Measurements from ENCODE around the gene HOXD1.

Gene HOXD1

DNA sequence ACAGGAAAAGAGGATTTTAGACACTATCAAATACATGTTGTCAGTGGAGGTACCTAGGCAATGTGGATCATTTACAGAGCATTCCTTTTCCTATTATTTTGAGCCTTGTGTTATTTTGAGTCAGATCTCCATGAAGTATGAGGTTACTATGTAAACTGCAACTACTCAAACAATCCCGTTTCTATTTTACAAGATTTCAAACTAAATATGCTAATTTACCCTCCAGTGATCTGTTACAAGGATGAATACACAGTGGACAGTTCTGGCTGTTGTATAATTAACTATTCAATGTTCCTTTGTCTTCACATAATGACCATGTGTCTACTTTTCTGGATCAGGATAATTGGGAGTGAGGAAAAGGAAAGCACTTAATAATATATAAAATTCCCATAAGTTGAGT is 4.6 kb downstream of the HOXD1 start:
- H3K36me3 ChIP-seq (ENCODE audit: insufficient read depth, low read length) = no peaks in the 10 kb centered on the region
- no peaks in the 10 kb centered on the region for H3K9me3 ChIP-seq (ENCODE audit: insufficient read depth, low read depth, low read length)
- no peak overlapping the region for H3K27ac ChIP-seq (ENCODE audit: low read depth, low read length)
- H3K9ac ChIP-seq (ENCODE audit: low read depth, low read length) = no peak overlapping the region
- H3K4me1 ChIP-seq (ENCODE audit: insufficient read depth, low read length) = peaks cover 25% of the 10 kb centered on the region
- no peak overlapping the region for H3K4me3 ChIP-seq (ENCODE audit: low read length)
- no CpG with 5 or more reads among the region's 1 CpG for WGBS
- peaks cover 95% of the 10 kb centered on the region for H3K27me3 ChIP-seq (ENCODE audit: insufficient read depth, low read length)

DNA sequence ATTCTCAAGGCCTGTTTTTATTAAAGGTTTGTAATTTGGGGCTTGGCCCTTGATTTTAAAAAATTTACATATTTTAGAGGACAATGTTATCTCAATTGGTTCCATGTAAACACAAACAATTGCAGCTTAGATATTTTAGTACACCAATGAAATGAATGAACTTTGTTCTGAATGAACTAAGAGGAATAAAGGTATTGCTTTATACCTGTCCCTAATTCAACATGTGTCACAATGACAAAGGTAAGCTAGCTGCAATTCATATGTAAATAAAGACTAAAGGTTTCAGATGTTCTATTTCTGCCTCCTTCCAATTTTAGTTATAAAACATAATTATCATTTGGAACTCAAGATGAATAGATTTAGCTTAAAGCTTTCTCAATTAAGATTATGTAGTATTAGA is 11.4 kb downstream of the HOXD1 start:
- no peak overlapping the region for H3K27ac ChIP-seq (ENCODE audit: low read depth, low read length)
- no peaks in the 10 kb centered on the region for H3K36me3 ChIP-seq (ENCODE audit: insufficient read depth, low read length)
- no peak overlapping the region for H3K9ac ChIP-seq (ENCODE audit: low read depth, low read length)
- H3K4me1 ChIP-seq (ENCODE audit: insufficient read depth, low read length) = no peaks in the 10 kb centered on the region
- peaks cover 52% of the 10 kb centered on the region for H3K27me3 ChIP-seq (ENCODE audit: insufficient read depth, low read length)
- no peak overlapping the region for H3K4me3 ChIP-seq (ENCODE audit: low read length)
- no peaks in the 10 kb centered on the region for H3K9me3 ChIP-seq (ENCODE audit: insufficient read depth, low read depth, low read length)

DNA sequence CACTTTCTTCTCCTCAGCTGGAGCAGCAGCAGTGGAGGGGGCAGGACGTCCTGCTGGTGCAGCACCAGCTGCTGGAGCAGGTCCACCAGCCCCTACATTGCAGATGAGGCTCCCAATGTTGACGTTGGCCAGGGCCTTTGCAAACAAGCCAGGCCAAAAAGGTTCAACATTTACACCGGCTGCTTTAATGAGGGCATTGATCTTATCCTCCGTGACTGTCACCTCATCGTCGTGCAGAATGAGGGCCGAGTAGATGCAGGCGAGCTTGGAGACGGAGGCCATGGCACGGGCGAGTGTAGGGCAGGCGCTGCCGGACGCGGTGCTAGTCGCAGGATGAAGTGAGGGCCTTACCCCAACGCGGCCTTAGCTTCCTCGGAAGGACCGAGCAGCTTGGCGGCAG is 12.5 kb downstream of the HOXD1 start:
- Histone ChIP-seq H3K36me3 (ENCODE audit: insufficient read depth, low read length) (no peaks in the 10 kb centered on the region), H3K27me3 (ENCODE audit: insufficient read depth, low read length) (peaks cover 47% of the 10 kb centered on the region), H3K4me3 (ENCODE audit: low read length) (no peak overlapping the region), H3K4me1 (ENCODE audit: insufficient read depth, low read length) (no peaks in the 10 kb centered on the region), H3K27ac (ENCODE audit: low read depth, low read length) (no peak overlapping the region), H3K9ac (ENCODE audit: low read depth, low read length) (no peak overlapping the region), H3K9me3 (ENCODE audit: insufficient read depth, low read depth, low read length) (no peaks in the 10 kb centered on the region)
- 90% methylated on average over 21 of the region's 21 CpGs for WGBS

DNA sequence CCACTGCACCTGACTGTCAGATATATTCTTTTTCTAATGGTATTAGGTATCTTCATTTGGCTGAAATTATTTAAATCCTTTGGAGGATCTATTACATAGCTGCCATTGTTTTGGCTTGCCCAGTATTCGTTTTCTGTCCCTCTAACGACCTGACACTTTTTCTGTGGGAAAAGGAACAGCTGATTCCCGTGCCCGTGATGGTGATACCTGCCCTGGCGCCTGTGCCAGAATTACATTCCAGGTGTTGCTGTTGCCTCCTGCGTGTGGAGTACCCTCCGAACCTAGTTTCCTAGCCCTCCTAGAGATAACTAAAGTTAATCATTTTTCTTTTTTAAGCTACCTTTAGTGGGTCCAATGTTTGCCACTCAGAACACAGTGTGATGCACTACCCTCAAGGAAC is 14.0 kb downstream of the HOXD1 start:
- no peaks in the 10 kb centered on the region for H3K4me1 ChIP-seq (ENCODE audit: insufficient read depth, low read length)
- no peaks in the 10 kb centered on the region for H3K36me3 ChIP-seq (ENCODE audit: insufficient read depth, low read length)
- H3K27me3 ChIP-seq (ENCODE audit: insufficient read depth, low read length) = peaks cover 35% of the 10 kb centered on the region
- no peak overlapping the region for H3K4me3 ChIP-seq (ENCODE audit: low read length)
- H3K9ac ChIP-seq (ENCODE audit: low read depth, low read length) = no peak overlapping the region
- no peak overlapping the region for H3K27ac ChIP-seq (ENCODE audit: low read depth, low read length)
- 89% methylated on average over 7 of the region's 7 CpGs for WGBS
- H3K9me3 ChIP-seq (ENCODE audit: insufficient read depth, low read depth, low read length) = no peaks in the 10 kb centered on the region

DNA sequence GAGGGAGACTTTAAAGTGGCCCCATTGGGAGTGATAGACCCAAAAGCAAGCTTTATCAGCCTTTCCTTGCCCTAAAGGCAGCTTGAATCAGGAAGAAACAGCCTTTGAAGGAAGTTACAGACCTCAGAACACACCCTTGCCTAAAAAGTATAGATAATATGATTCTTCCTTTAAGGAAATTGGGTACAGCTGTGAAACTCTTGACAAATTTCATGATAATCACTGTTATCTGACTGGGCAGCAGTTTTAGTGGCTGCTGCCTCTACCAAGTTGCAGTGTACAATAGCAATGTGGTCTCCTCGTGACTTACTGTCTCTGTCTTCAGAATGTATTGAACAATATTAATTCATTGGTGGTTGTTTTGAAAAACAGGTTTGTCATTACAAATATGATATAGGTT is 16.7 kb downstream of the HOXD1 start:
- Histone ChIP-seq H3K4me1 (ENCODE audit: insufficient read depth, low read length) (no peaks in the 10 kb centered on the region), H3K9me3 (ENCODE audit: insufficient read depth, low read depth, low read length) (no peaks in the 10 kb centered on the region), H3K27ac (ENCODE audit: low read depth, low read length) (no peak overlapping the region), H3K36me3 (ENCODE audit: insufficient read depth, low read length) (no peaks in the 10 kb centered on the region), H3K27me3 (ENCODE audit: insufficient read depth, low read length) (peaks cover 25% of the 10 kb centered on the region; the same call in 1 of the 2 replicates), H3K9ac (ENCODE audit: low read depth, low read length) (no peak overlapping the region), H3K4me3 (ENCODE audit: low read length) (no peak overlapping the region)
- 100% methylated on average over 1 of the region's 1 CpG for WGBS

DNA sequence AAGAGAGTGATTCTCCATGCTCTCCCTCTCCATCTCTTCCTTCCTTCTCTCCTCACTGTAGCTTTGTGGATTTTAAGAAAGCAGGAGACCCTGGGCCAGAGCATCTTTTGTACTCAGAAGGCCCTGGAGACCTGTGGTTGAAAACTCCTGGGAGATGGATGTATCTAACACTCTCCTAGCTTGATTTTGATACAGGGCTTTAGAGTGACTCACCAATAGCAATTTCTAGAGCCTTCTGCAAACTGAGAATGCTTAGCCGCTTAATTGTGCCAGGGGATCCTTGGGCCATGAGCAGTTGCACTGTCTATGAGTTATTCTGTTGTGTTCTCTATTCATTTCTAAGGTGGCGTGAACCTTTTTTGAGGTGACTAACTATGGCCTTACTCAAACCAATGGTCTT is 17.7 kb downstream of the HOXD1 start:
- H3K27ac ChIP-seq (ENCODE audit: low read depth, low read length) = no peak overlapping the region
- no peaks in the 10 kb centered on the region for H3K4me1 ChIP-seq (ENCODE audit: insufficient read depth, low read length)
- H3K36me3 ChIP-seq (ENCODE audit: insufficient read depth, low read length) = no peaks in the 10 kb centered on the region
- H3K9ac ChIP-seq (ENCODE audit: low read depth, low read length) = no peak overlapping the region
- 98% methylated on average over 2 of the region's 2 CpGs for WGBS
- peaks cover 20% of the 10 kb centered on the region; the same call in 1 of the 2 replicates for H3K27me3 ChIP-seq (ENCODE audit: insufficient read depth, low read length)
- no peak overlapping the region for H3K4me3 ChIP-seq (ENCODE audit: low read length)
- H3K9me3 ChIP-seq (ENCODE audit: insufficient read depth, low read depth, low read length) = no peaks in the 10 kb centered on the region

DNA sequence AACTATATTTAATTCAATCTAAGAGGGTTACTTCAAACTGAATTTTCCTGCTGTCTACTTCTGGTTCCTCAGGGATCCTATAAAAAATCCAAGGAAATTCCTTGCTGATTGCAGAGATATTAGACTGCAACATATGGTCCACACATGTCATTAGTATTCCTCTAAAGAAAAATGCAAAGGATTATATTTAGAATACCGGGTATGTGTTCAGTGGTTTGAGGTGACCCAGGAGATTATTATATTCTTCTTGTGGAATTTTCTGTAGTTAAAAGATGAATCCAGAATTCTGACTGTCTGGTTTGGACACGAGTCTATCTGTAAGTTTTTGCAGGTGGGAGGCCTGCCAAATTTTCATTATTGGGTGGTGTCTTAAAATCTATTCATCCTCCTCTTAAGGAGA is 18.2 kb downstream of the HOXD1 start:
- H3K4me1 ChIP-seq (ENCODE audit: insufficient read depth, low read length) = no peaks in the 10 kb centered on the region
- H3K36me3 ChIP-seq (ENCODE audit: insufficient read depth, low read length) = no peaks in the 10 kb centered on the region
- no peak overlapping the region for H3K9ac ChIP-seq (ENCODE audit: low read depth, low read length)
- no peaks in the 10 kb centered on the region for H3K9me3 ChIP-seq (ENCODE audit: insufficient read depth, low read depth, low read length)
- H3K27me3 ChIP-seq (ENCODE audit: insufficient read depth, low read length) = peaks cover 21% of the 10 kb centered on the region; the same call in 1 of the 2 replicates
- no peak overlapping the region for H3K27ac ChIP-seq (ENCODE audit: low read depth, low read length)
- no peak overlapping the region for H3K4me3 ChIP-seq (ENCODE audit: low read length)
- 84% methylated on average over 2 of the region's 2 CpGs for WGBS

DNA sequence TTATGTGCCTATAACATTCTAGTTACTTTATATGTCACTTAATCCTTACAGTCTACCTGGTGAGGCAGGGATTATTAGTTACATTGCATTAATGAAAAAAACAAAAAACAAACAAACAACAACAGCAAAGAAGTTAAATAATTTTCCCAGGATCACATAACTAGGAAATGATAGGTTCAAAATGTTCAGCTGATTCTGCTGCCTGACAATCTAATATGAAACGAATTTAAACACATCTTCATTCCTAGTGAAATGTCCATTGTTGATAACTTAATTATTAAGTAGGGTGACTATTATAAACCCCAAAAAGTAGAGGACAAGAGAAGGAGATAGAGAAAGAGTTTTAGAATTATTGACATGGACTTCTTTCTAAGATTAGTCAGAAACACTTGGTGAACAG is 22.6 kb downstream of the HOXD1 start:
- Histone ChIP-seq H3K9ac (ENCODE audit: low read depth, low read length) (no peak overlapping the region), H3K4me3 (ENCODE audit: low read length) (no peak overlapping the region), H3K27me3 (ENCODE audit: insufficient read depth, low read length) (0 out of 2 replicates have a peak, but pooled peaks cover 3% of the 10 kb centered on the region), H3K36me3 (ENCODE audit: insufficient read depth, low read length) (no peaks in the 10 kb centered on the region), H3K27ac (ENCODE audit: low read depth, low read length) (no peak overlapping the region), H3K4me1 (ENCODE audit: insufficient read depth, low read length) (no peaks in the 10 kb centered on the region), H3K9me3 (ENCODE audit: insufficient read depth, low read depth, low read length) (no peaks in the 10 kb centered on the region)
- no CpG with 5 or more reads among the region's 1 CpG for WGBS

DNA sequence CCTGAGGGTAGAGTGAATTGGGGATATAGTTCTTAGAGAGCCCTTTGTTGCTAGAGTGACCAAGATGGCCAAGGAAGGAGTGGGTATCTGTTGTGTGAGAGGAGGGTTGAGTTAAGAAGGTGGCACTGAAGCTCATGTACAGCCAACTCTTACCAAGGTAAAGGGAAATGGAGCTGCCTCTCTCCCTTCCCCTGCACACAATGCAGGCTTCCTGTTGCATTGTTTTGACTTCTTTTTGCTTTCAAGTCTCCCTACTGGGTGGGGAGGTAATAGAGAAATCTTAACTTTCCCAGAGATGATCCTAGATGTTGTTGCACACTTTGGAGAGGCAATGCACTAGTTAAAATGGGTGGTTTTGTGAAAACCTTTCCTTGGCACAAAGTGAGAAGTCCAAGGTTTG is 23.8 kb downstream of the HOXD1 start:
- no peak overlapping the region for H3K9ac ChIP-seq (ENCODE audit: low read depth, low read length)
- H3K36me3 ChIP-seq (ENCODE audit: insufficient read depth, low read length) = no peaks in the 10 kb centered on the region
- 0 out of 2 replicates have a peak, but pooled peaks cover 3% of the 10 kb centered on the region for H3K27me3 ChIP-seq (ENCODE audit: insufficient read depth, low read length)
- H3K4me3 ChIP-seq (ENCODE audit: low read length) = no peak overlapping the region
- H3K4me1 ChIP-seq (ENCODE audit: insufficient read depth, low read length) = no peaks in the 10 kb centered on the region
- H3K9me3 ChIP-seq (ENCODE audit: insufficient read depth, low read depth, low read length) = no peaks in the 10 kb centered on the region
- no peak overlapping the region for H3K27ac ChIP-seq (ENCODE audit: low read depth, low read length)

DNA sequence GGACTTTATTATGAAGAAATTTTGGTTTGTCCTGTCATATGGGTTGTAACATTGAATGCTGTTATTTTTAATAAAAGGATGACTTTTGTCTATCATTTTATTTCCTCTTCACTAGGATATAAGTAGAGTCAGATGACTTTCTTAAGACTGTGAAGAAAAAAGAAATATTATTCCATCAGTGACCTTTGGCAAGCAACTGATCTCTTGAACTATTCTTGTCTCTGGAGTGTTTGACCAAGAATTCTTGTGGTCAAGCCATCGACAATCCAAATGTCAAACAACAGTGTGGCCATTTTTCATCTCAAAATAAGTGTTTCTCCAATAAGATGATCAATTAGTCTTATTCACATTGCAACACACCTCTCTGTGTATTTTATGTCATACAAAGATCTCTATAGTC is 24.9 kb downstream of the HOXD1 start:
- Histone ChIP-seq H3K36me3 (ENCODE audit: insufficient read depth, low read length) (no peaks in the 10 kb centered on the region), H3K27me3 (ENCODE audit: insufficient read depth, low read length) (0 out of 2 replicates have a peak, but pooled peaks cover 3% of the 10 kb centered on the region), H3K4me1 (ENCODE audit: insufficient read depth, low read length) (no peaks in the 10 kb centered on the region), H3K27ac (ENCODE audit: low read depth, low read length) (no peak overlapping the region), H3K9me3 (ENCODE audit: insufficient read depth, low read depth, low read length) (no peaks in the 10 kb centered on the region), H3K4me3 (ENCODE audit: low read length) (no peak overlapping the region), H3K9ac (ENCODE audit: low read depth, low read length) (no peak overlapping the region)
- WGBS = 98% methylated on average over 1 of the region's 1 CpG

DNA sequence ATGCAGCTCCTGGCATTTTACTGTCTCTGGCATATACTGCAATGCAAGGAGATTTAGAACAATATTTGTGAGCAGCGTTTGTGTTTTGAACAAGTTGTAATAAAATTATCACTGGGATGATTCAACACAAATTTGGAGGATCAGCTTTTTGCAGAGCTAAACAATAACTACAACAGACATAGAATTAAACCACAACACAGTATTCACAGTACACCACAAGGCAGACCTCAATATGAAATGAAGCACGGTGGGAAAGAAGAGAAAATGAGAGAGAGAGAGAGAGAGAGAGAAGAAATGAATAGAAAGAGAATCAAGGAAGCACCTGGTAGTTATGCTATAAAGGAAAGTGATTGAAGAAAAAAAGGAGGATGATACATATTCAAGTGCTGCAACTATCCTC is 39.4 kb downstream of the HOXD1 start:
- Histone ChIP-seq H3K9ac (ENCODE audit: low read depth, low read length) (no peak overlapping the region), H3K4me1 (ENCODE audit: insufficient read depth, low read length) (no peaks in the 10 kb centered on the region), H3K9me3 (ENCODE audit: insufficient read depth, low read depth, low read length) (no peaks in the 10 kb centered on the region), H3K27ac (ENCODE audit: low read depth, low read length) (no peak overlapping the region), H3K4me3 (ENCODE audit: low read length) (no peak overlapping the region), H3K36me3 (ENCODE audit: insufficient read depth, low read length) (no peaks in the 10 kb centered on the region), H3K27me3 (ENCODE audit: insufficient read depth, low read length) (no peaks in the 10 kb centered on the region; the same call in 1 of the 2 replicates)
- WGBS = 94% methylated on average over 2 of the region's 2 CpGs

DNA sequence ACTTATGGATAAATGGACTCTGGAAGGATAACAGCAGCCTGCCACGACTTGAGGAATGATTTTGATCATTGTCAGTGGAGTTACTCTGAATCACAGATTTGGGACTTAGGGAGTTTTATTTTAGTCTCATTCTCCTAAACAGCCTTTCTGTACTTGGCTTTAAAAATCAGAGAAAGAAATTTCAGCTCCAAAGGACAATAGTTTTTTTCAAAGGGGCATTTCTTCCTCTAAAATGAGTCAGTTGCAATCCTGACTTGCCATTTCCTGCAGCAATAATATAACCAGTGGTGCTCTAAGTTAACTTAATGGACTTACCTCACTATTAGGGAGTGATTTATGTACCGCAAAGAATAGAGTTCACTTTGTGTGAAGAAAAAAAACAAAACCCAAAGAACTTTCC is 45.7 kb downstream of the HOXD1 start:
- Histone ChIP-seq H3K27ac (ENCODE audit: low read depth, low read length) (no peak overlapping the region), H3K36me3 (ENCODE audit: insufficient read depth, low read length) (no peaks in the 10 kb centered on the region), H3K9ac (ENCODE audit: low read depth, low read length) (no peak overlapping the region), H3K27me3 (ENCODE audit: insufficient read depth, low read length) (no peaks in the 10 kb centered on the region), H3K4me3 (ENCODE audit: low read length) (no peak overlapping the region), H3K4me1 (ENCODE audit: insufficient read depth, low read length) (no peaks in the 10 kb centered on the region), H3K9me3 (ENCODE audit: insufficient read depth, low read depth, low read length) (no peaks in the 10 kb centered on the region)
- 69% methylated on average over 1 of the region's 2 CpGs for WGBS
